PFSK-1 (cell line): ENCODE measurements around the gene ITSN2.

Experiments
- FOXP2 ChIP-seq: optimal IDR thresholded peaks from 2 replicates; pipeline ENCODE3; 2011; ENCODE audit warnings: borderline replicate concordance, control low read depth, inconsistent platforms; ENCODE audit not compliant: insufficient read depth; ENCODE audit errors: extremely low read length, extremely low read depth
- POLR2AphosphoS5 ChIP-seq: IDR thresholded peaks from 2 replicates; pipeline ENCODE4 v1.6.1; 2012; ENCODE audit warnings: low read depth, mild to moderate bottlenecking, control low read depth, low read length, moderate library complexity
- REST ChIP-seq, 2 experiments: IDR thresholded peaks; 2 replicates each; pipeline versions ENCODE4 v1.6.1 to v1.8.0; 2011 to 2012; ENCODE audit warnings: low read depth in 2 of 2, low read length in 2 of 2, control low read depth in 1 of 2, inconsistent platforms in 1 of 2, mild to moderate bottlenecking in 1 of 2, moderate library complexity in 1 of 2; ENCODE audit not compliant: insufficient read depth in 1 of 2
- SIN3A ChIP-seq: IDR thresholded peaks from 2 replicates; pipeline ENCODE4 v1.6.1; 2012; ENCODE audit warnings: mild to moderate bottlenecking, low read length, moderate library complexity, borderline replicate concordance; ENCODE audit not compliant: insufficient read depth
- TAF1 ChIP-seq: IDR thresholded peaks from 2 replicates; pipeline ENCODE4 v1.6.1; 2012; ENCODE audit warnings: low read length, control low read depth, borderline replicate concordance; ENCODE audit not compliant: insufficient read depth

Gene ITSN2

GRCh38 chr2:24245986-24246776, 114.2 kb downstream of the ITSN2 start:
- TF ChIP-seq SIN3A (no peak), TAF1 (no peak), FOXP2 (no peak), REST (IDR thresholded peaks at IDR 0.05; ENCODE audit: insufficient read depth in 1 of 2, low read depth in 2 of 2, low read length in 2 of 2) (no peak), POLR2AphosphoS5 (no peak)

- TF ChIP-seq FOXP2 (no peak), POLR2AphosphoS5 (no peak), REST (IDR thresholded peaks at IDR 0.05; ENCODE audit: insufficient read depth in 1 of 2, low read depth in 2 of 2, low read length in 2 of 2) (no peak), SIN3A (no peak), TAF1 (no peak)
Observed at GRCh38 chr2:24241528-24241927, 118.8 kb downstream of the ITSN2 start.

- TF ChIP-seq TAF1 (no peak), FOXP2 (no peak), REST (IDR thresholded peaks at IDR 0.05; ENCODE audit: insufficient read depth in 1 of 2, low read depth in 2 of 2, low read length in 2 of 2) (no peak), POLR2AphosphoS5 (no peak), SIN3A (no peak)
Observed at GRCh38 chr2:24239553-24239952, 120.8 kb downstream of the ITSN2 start.

GRCh38 chr2:24238158-24238557, 122.2 kb downstream of the ITSN2 start:
- TF ChIP-seq TAF1 = no peak
- no peak for TF ChIP-seq SIN3A
- TF ChIP-seq REST (IDR thresholded peaks at IDR 0.05; ENCODE audit: insufficient read depth in 1 of 2, low read depth in 2 of 2, low read length in 2 of 2) = no peak
- no peak for TF ChIP-seq POLR2AphosphoS5
- TF ChIP-seq FOXP2 = no peak
